Spinal cord (tissue), 10 donors: ENCODE results near the gene ZBTB26. TPM values are rescaled to one million over a fixed set of nuclear protein-coding genes. Genes with fewer than 3 reads are reported as not detected.
A peak's percentile ranks its signal among the peaks of the same experiment; 100 is the strongest.

Source experiments
- DNase-seq, 6 donors: peaks; one replicate each; pipeline versions ENCODE4 v3.0.0 to v3.0.0-alpha.2; 2013 to 2015; ENCODE audit warnings: low spot score in 6 of 6, low read depth in 4 of 6
- H3K27ac ChIP-seq: one replicate; pipeline ENCODE4 v1.5.1; 2013; ENCODE audit warnings: low read depth, low read length, control low read depth
- H3K27me3 ChIP-seq: one replicate; pipeline ENCODE4 v1.6.1; 2013; ENCODE audit warnings: low read length; ENCODE audit not compliant: control insufficient read depth, insufficient read depth
- H3K36me3 ChIP-seq: one replicate; pipeline ENCODE4 v1.6.1; 2013; ENCODE audit warnings: low read length; ENCODE audit not compliant: control insufficient read depth, insufficient read depth
- H3K4me1 ChIP-seq: one replicate; pipeline ENCODE4 v1.6.1; 2013; ENCODE audit warnings: low read length; ENCODE audit not compliant: control insufficient read depth, insufficient read depth
- H3K4me3 ChIP-seq: one replicate; pipeline ENCODE4 v1.5.1; 2013; ENCODE audit warnings: low read depth, low read length, control low read depth
- H3K9me3 ChIP-seq: one replicate; pipeline ENCODE4 v1.6.1; 2013; ENCODE audit warnings: low read length; ENCODE audit not compliant: control insufficient read depth, insufficient read depth
- WGBS: methylation state at CpG from one replicate; pipeline ENCODE4 v1.1.5; 2013; ENCODE audit warnings: missing lambda C conversion rate; ENCODE audit not compliant: insufficient coverage; 5-methylcytosine and 5-hydroxymethylcytosine counted together
- long read RNA-seq, 4 donors: transcript quantifications; one replicate each; lab custom pipeline, GENCODE V29; 2026
- polyA plus RNA-seq, 2 donors: library from polyadenylated mRNA; unstranded; fragments of 120-200 nt; gene quantifications; one replicate each; pipeline ENCODE4 v1.2.1, GENCODE V29; 2013; ENCODE audit not compliant: insufficient read length in 2 of 2
- total RNA-seq, 2 donors: library from RNA; depleted of rRNA in 1 of 2; stranded (reverse); fragments of 120-200 nt in 1 of 2; fragments of >200 nt in 1 of 2; gene quantifications; one replicate each; pipeline versions ENCODE4 v1.2.3 to v1.2.4, GENCODE V29; 2013 to 2014
- donor health status: healthy.

Gene ZBTB26, protein sequence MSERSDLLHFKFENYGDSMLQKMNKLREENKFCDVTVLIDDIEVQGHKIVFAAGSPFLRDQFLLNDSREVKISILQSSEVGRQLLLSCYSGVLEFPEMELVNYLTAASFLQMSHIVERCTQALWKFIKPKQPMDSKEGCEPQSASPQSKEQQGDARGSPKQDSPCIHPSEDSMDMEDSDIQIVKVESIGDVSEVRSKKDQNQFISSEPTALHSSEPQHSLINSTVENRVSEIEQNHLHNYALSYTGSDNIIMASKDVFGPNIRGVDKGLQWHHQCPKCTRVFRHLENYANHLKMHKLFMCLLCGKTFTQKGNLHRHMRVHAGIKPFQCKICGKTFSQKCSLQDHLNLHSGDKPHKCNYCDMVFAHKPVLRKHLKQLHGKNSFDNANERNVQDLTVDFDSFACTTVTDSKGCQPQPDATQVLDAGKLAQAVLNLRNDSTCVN
- total RNA-seq (10 to 100 TPM in 1 of 2 donors, 1 to 10 TPM in 1; 9.0 to 13.3 TPM), polyA plus RNA-seq (10 to 100 TPM; 10.3 to 12.3 TPM)
- long read RNA-seq, donor 1, full-length matches to known transcripts = 2 of 2 reads
- long read RNA-seq, donor 1, partial matches to known transcripts = 0 of 2 reads
- long read RNA-seq, donor 1, other reads (novel, unspliced or antisense) = 0 of 2 reads
- long read RNA-seq, donor 2, full-length matches to known transcripts = 1 of 1 reads
- long read RNA-seq, donor 2, partial matches to known transcripts = 0 of 1 reads
- long read RNA-seq, donor 2, other reads (novel, unspliced or antisense) = 0 of 1 reads
- long read RNA-seq, donor 3, full-length matches to known transcripts = 1 of 1 reads
- long read RNA-seq, donor 3, partial matches to known transcripts = 0 of 1 reads
- long read RNA-seq, donor 3, other reads (novel, unspliced or antisense) = 0 of 1 reads
- long read RNA-seq, donor 4, full-length matches to known transcripts = 6 of 6 reads
- long read RNA-seq, donor 4, partial matches to known transcripts = 0 of 6 reads
- long read RNA-seq, donor 4, other reads (novel, unspliced or antisense) = 0 of 6 reads

DNA sequence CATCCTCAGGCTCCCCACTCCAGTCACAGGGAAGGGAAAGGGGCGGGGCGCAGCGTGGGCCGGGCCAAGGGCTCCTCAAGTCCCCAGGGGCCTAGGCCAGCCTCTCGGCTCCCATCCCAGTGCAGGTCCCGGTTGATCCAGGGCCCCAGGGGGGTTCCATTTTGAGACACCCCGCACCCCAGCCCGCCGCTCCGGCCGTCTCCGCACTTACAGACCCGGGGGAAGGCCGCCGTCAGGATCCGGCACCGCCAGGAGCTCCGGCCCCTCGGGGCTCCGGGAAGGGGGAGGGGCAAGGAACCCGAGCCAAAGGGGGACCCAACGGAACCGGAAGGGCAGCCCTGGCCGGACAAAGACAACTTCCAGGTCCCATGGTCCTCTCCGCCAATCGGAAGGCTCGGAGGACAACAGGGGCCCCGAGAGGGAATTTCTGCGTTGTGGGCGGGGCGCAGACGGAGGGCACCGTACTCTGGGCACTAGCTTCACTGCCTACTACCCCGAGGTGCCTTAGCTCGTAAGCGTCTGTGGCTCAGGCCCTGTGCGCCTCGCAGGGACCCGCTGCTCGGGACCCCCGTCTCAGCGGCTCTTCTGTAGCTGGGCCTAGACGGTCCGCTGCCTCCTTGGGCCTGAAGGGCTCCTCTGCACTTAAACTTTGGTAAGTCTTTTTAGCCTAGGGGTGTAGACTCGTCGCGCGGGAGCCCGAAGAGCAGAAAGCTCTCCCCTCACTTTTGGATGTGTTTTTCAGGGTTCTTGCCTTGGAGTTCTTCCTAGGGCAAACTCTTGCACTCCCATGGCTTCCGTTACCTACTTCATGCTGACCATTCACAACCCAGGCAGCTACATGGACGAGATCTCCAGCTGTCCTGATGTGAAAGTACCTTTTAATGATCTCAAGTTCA, at the start of gene ZBTB26:
Gene ZBTB26, minus strand, starts transcription at position 287 of the 896 bp plus-strand sequence. CDS start 11,578 bp downstream, outside the sequence.
- under 1% methylated on average over 49 of the region's 51 CpGs for WGBS
- DNase-seq = peak; percentile 87 to 98 (median 92)
- Histone ChIP-seq H3K27me3 (no peaks in the 10 kb centered on the region), H3K9me3 (no peaks in the 10 kb centered on the region), H3K4me1 (peaks cover 6% of the 10 kb centered on the region), H3K4me3 (peak within 1 kb of the TSS; percentile 97), H3K36me3 (peaks cover 2% of the 10 kb centered on the region), H3K27ac (peak within 1 kb of the TSS; percentile 91)

DNA sequence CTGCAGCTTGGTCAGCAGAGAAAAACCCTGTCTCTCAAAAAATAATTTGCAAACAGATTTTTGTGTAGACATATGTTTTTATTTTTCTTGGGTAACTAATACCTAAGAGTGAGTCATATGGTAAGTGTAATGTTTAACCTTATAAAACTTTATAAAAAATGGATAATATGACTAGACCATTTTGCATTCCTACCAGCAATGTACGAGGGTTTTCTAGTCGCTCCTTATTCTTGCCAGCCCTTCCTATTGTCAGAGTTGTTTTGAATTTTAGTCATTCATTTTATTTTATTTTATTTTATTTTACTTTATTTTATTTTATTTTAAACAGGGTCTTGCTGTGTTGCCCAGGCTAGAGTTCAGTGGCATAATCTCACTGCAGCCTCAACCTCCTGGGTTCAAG, 47.3 kb upstream of the ZBTB26 start:
- Histone ChIP-seq H3K36me3 (no peaks in the 10 kb centered on the region), H3K9me3 (no peaks in the 10 kb centered on the region), H3K27ac (no peak overlapping the region), H3K4me3 (no peak overlapping the region), H3K4me1 (peaks cover 4% of the 10 kb centered on the region), H3K27me3 (no peaks in the 10 kb centered on the region)
- DNase-seq = no peak
- no CpG with 5 or more reads among the region's 2 CpGs for WGBS

DNA sequence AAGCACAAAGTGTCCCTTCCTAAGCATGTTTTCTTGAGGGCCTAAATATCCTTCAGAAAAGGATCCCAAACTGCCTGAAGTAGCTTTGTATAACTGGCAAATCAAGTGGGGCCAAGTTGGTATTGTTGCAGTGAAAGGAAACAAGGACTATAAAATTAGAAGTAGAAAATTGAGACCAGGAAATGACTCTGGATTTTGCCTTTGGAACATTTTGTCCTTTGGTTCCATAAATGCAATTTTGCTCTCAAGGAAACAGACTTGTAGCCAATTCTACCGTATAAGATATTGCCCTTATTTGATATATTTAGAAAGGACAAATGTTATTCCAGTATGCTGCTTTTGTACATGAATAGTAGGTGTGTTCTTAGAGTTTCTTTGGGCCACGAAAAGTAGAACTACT, 43.9 kb upstream of the ZBTB26 start:
- no CpG with 5 or more reads among the region's 2 CpGs for WGBS
- Histone ChIP-seq H3K4me1 (no peaks in the 10 kb centered on the region), H3K27me3 (no peaks in the 10 kb centered on the region), H3K27ac (no peak overlapping the region), H3K4me3 (no peak overlapping the region), H3K9me3 (no peaks in the 10 kb centered on the region), H3K36me3 (peaks cover 4% of the 10 kb centered on the region)
- no peak for DNase-seq

DNA sequence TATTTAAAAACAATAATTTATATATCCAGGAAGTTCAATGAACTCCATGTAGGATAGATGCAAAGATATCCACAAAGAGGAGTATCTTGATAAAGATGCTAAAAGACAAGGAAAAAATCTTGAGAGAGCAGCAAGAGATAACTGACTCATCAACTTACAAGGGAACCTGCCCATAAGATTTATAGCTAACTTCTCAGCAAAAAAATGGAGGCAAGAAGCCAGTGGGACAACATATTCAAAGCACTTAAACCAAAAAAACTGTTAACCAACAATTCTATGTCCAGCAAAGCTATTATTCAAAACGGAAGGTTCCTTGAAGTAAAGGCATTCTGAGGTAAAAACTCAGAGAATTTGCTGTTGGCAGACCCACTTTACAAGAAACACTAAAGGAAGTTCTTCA, 29.8 kb upstream of the ZBTB26 start:
- no peaks in the 10 kb centered on the region for H3K9me3 ChIP-seq
- H3K4me1 ChIP-seq = no peaks in the 10 kb centered on the region
- no peak overlapping the region for H3K27ac ChIP-seq
- no peak overlapping the region for H3K4me3 ChIP-seq
- H3K27me3 ChIP-seq = no peaks in the 10 kb centered on the region
- H3K36me3 ChIP-seq = peaks cover 3% of the 10 kb centered on the region
- 100% methylated on average over 1 of the region's 1 CpG for WGBS
- no peak for DNase-seq

DNA sequence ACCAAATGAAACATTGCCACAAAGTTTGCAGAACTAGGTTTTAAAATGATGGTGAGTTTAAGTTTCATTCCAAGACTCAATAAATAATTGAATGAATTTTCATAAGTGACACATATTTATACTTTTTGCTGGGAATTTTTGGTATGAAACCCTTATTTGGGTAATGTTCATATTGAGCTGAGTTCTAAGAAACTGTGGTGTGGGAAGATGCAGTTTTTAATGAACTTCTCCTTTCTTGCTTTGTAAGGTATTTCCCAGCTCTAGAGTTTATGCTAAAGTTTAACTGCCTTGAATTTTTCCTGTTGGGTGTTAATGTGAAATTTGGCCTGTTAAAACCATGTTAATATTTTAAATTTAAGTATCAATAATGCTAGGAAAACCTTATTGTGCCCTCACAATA, 24.6 kb upstream of the ZBTB26 start:
- Histone ChIP-seq H3K4me1 (no peaks in the 10 kb centered on the region), H3K27ac (no peak overlapping the region), H3K36me3 (no peaks in the 10 kb centered on the region), H3K9me3 (no peaks in the 10 kb centered on the region), H3K27me3 (no peaks in the 10 kb centered on the region), H3K4me3 (no peak overlapping the region)
- DNase-seq = no peak

DNA sequence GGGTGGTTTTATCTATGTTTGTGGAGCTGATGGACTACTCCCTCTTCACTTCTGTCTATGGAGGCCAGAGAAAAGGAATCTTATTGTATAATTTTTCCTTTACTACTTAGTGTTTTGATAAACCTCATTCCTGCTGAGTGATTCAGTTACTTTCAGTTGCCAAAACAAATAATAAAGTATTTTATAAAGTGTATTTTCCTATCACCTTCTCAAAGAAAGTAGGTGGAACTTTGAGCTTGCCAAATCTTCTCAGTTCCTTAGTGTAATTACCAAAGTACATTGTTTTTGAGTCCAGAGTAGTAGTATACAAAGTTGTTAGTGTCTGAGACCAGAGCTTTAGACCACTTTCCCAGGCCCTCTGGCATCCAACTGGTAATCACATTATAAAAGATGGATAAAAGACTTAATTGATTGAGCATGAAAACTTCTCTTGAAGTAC, 23.0 kb upstream of the ZBTB26 start:
- peak in 2 of 6 donors; percentile 7 to 29 for DNase-seq
- Histone ChIP-seq H3K27ac (peak overlapping the region; percentile 64), H3K27me3 (no peaks in the 10 kb centered on the region), H3K4me1 (peaks cover 1% of the 10 kb centered on the region), H3K9me3 (no peaks in the 10 kb centered on the region), H3K36me3 (no peaks in the 10 kb centered on the region), H3K4me3 (no peak overlapping the region)

DNA sequence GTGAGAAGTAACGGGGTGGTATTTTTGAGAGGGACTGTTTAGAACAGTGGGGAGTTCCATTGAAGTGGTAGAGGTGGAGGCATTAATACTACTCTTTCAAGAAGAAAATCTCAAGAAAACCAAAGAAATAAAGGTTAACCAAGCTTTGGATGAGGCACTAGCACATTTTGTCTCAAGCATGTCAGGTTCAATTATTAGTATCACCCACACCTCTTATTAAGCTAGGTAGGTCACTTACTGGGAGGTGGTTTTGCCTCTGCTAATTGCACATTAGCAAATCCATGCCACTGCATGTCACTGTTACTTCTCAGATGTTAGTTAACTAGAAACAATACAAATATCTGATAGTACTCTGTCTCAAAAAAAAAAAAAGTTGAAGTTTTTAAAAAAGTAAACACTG, 19.7 kb upstream of the ZBTB26 start:
- WGBS = no CpG with 5 or more reads among the region's 1 CpG
- Histone ChIP-seq H3K4me3 (no peak overlapping the region), H3K27ac (no peak overlapping the region), H3K27me3 (no peaks in the 10 kb centered on the region), H3K9me3 (no peaks in the 10 kb centered on the region), H3K4me1 (peaks cover 4% of the 10 kb centered on the region), H3K36me3 (no peaks in the 10 kb centered on the region)
- DNase-seq = no peak

DNA sequence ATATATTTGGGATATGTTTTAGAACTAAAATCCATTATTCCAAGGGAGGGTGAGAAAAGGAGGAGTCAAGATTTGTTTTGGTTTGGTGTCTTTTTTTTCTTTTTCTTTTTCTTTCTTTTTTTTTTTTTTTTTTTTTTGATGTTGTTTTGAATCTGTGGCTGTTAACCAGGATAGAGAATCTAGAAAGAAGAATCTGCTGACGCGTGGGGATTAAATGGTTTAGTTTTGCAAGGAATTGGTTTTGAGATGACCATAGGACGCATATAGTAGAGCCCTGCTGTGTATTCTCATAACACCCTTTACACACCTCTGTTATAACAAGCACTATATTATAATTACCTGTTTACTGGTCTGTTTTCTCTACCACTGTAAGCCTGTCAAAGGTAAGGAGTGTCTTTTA, 19.0 kb upstream of the ZBTB26 start:
- WGBS = no CpG with 5 or more reads among the region's 3 CpGs
- Histone ChIP-seq H3K27me3 (no peaks in the 10 kb centered on the region), H3K4me1 (peaks cover 4% of the 10 kb centered on the region), H3K36me3 (no peaks in the 10 kb centered on the region), H3K27ac (no peak overlapping the region), H3K9me3 (no peaks in the 10 kb centered on the region), H3K4me3 (no peak overlapping the region)
- no peak for DNase-seq

DNA sequence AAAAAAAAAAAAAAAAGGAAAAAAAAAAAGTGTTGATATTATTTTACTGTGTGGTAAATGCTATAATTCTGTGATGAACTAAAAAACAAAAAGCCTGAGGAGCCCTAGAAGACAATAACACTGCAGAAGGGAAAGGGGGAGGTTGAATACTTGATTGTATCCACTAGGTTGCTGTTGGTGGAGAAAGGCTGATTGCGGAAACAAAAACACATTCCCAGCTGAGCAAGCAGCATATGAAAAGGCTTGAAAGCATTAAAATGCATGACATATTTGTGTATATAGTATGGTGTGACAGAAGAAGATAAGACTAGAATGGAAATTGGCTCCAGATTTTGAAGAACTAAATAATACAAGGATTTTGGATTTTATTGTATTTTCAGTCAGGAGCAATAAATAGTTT, 18.4 kb upstream of the ZBTB26 start:
- Histone ChIP-seq H3K27ac (no peak overlapping the region), H3K4me1 (peaks cover 4% of the 10 kb centered on the region), H3K9me3 (no peaks in the 10 kb centered on the region), H3K4me3 (no peak overlapping the region), H3K36me3 (no peaks in the 10 kb centered on the region), H3K27me3 (no peaks in the 10 kb centered on the region)
- WGBS = no CpG with 5 or more reads among the region's 1 CpG
- DNase-seq = peak in 1 of 6 donors; percentile 38
